ENCODE results near the gene RAB3GAP2.
"Not testable (repeated sequence)": the region's sequence is repeated elsewhere in the genome, so short reads cannot be mapped to it uniquely, and the experiment has no call there.

RAB3GAP2 gene

GRCh38 chr1:220189750-220190347 is 82.4 kb downstream of the RAB3GAP2 start:
- no peak for DNase-seq

GRCh38 chr1:220188538-220188937 is 83.7 kb downstream of the RAB3GAP2 start:
- DNase-seq = no peak

- no peak for DNase-seq
Measured at GRCh38 chr1:220186752-220187151, 85.5 kb downstream of the RAB3GAP2 start.

GRCh38 chr1:220184506-220184905 is 87.7 kb downstream of the RAB3GAP2 start:
- DNase-seq = no peak

- no peak for DNase-seq
Measured at GRCh38 chr1:220182656-220183055, 89.6 kb downstream of the RAB3GAP2 start.

GRCh38 chr1:220182111-220182510 is 90.1 kb downstream of the RAB3GAP2 start:
- no peak for DNase-seq

GRCh38 chr1:220176540-220176939 is 95.7 kb downstream of the RAB3GAP2 start:
- DNase-seq = no peak

GRCh38 chr1:220170836-220171526 is 101.3 kb downstream of the RAB3GAP2 start:
- no peak for DNase-seq

GRCh38 chr1:220169887-220170286 is 102.4 kb downstream of the RAB3GAP2 start:
- DNase-seq = not testable (repeated sequence)

GRCh38 chr1:220166853-220167252 is 105.4 kb downstream of the RAB3GAP2 start:
- DNase-seq = no peak

- no peak for DNase-seq
Measured at GRCh38 chr1:220164517-220164916, 107.7 kb downstream of the RAB3GAP2 start.

- no peak for DNase-seq
Measured at GRCh38 chr1:220164116-220164515, 108.1 kb downstream of the RAB3GAP2 start.

- no peak for DNase-seq
Measured at GRCh38 chr1:220160027-220160426, 112.2 kb downstream of the RAB3GAP2 start.

- DNase-seq = no peak
Measured at GRCh38 chr1:220159041-220159440, 113.2 kb downstream of the RAB3GAP2 start.

- DNase-seq = not testable (repeated sequence)
Measured at GRCh38 chr1:220158530-220158929, 113.7 kb downstream of the RAB3GAP2 start.

- no peak for DNase-seq
Measured at GRCh38 chr1:220157738-220158137, 114.5 kb downstream of the RAB3GAP2 start.

GRCh38 chr1:220156620-220157146 is 115.6 kb downstream of the RAB3GAP2 start:
- no peak for DNase-seq

GRCh38 chr1:220153147-220153546 is 119.1 kb downstream of the RAB3GAP2 start:
- DNase-seq = no peak

- DNase-seq = no peak
Measured at GRCh38 chr1:220151454-220151853, 120.8 kb downstream of the RAB3GAP2 start.

GRCh38 chr1:220149742-220150141 is 122.5 kb downstream of the RAB3GAP2 start:
- DNase-seq = peak; percentile 18

- DNase-seq = no peak
Measured at GRCh38 chr1:220144051-220144450, 128.2 kb downstream of the RAB3GAP2 start.

GRCh38 chr1:220139966-220140365 is 132.3 kb downstream of the RAB3GAP2 start:
- no peak for DNase-seq

- DNase-seq = peak; percentile 89
Measured at GRCh38 chr1:220137019-220137786, 135.1 kb downstream of the RAB3GAP2 start.

- DNase-seq = no peak
Measured at GRCh38 chr1:220135755-220136154, 136.5 kb downstream of the RAB3GAP2 start.

Data from MV-4-11 (cell line).